Measurements from ENCODE around the gene KTN1.

KTN1 gene

GRCh38 chr14:55577229-55577628 lies 2.8 kb upstream of the KTN1 start:
- no peak for DNase-seq (ENCODE audit: low spot score)

GRCh38 chr14:55578511-55578910 lies 1.5 kb upstream of the KTN1 start:
- no peak for DNase-seq (ENCODE audit: low spot score)

GRCh38 chr14:55580470-55581341 lies 699 bp downstream of the KTN1 start:
- DNase-seq (ENCODE audit: low spot score), result peak; percentile 47

- peak; percentile 36 for DNase-seq (ENCODE audit: low spot score)
Measured at GRCh38 chr14:55581342-55581771, 1.4 kb downstream of the KTN1 start.

- no peak for DNase-seq (ENCODE audit: low spot score)
Measured at GRCh38 chr14:55582746-55583145, 2.7 kb downstream of the KTN1 start.

GRCh38 chr14:55583942-55584468 lies 4.0 kb downstream of the KTN1 start:
- no peak for DNase-seq (ENCODE audit: low spot score)

GRCh38 chr14:55585854-55586253 lies 5.8 kb downstream of the KTN1 start:
- DNase-seq (ENCODE audit: low spot score), result no peak

- DNase-seq (ENCODE audit: low spot score), result no peak
Measured at GRCh38 chr14:55586411-55586810, 6.4 kb downstream of the KTN1 start.

GRCh38 chr14:55587847-55588246 lies 7.8 kb downstream of the KTN1 start:
- no peak for DNase-seq (ENCODE audit: low spot score)

- no peak for DNase-seq (ENCODE audit: low spot score)
Measured at GRCh38 chr14:55588259-55588699, 8.3 kb downstream of the KTN1 start.

GRCh38 chr14:55589171-55589570 lies 9.2 kb downstream of the KTN1 start:
- DNase-seq (ENCODE audit: low spot score), result no peak

- no peak for DNase-seq (ENCODE audit: low spot score)
Measured at GRCh38 chr14:55592436-55592835, 12.4 kb downstream of the KTN1 start.

- no peak for DNase-seq (ENCODE audit: low spot score)
Measured at GRCh38 chr14:55593698-55594097, 13.7 kb downstream of the KTN1 start.

- DNase-seq (ENCODE audit: low spot score), result no peak
Measured at GRCh38 chr14:55599250-55599879, 19.4 kb downstream of the KTN1 start.

GRCh38 chr14:55600784-55601561 lies 21.0 kb downstream of the KTN1 start:
- no peak for DNase-seq (ENCODE audit: low spot score)

- no peak for DNase-seq (ENCODE audit: low spot score)
Measured at GRCh38 chr14:55603401-55603953, 23.5 kb downstream of the KTN1 start.

GRCh38 chr14:55604488-55604887 lies 24.5 kb downstream of the KTN1 start:
- DNase-seq (ENCODE audit: low spot score), result no peak

- DNase-seq (ENCODE audit: low spot score), result no peak
Measured at GRCh38 chr14:55604900-55605418, 25.0 kb downstream of the KTN1 start.

GRCh38 chr14:55605793-55606192 lies 25.8 kb downstream of the KTN1 start:
- DNase-seq (ENCODE audit: low spot score), result no peak

GRCh38 chr14:55607386-55607785 lies 27.4 kb downstream of the KTN1 start:
- no peak for DNase-seq (ENCODE audit: low spot score)

- DNase-seq (ENCODE audit: low spot score), result no peak
Measured at GRCh38 chr14:55609681-55610080, 29.7 kb downstream of the KTN1 start.
